ENCODE measurements around the gene TRIM45.

GRCh38 chr1:117169871-117170596, 48.5 kb upstream of the TRIM45 start:
- TF ChIP-seq POLR2A (IDR thresholded peaks at IDR 0.05; ENCODE audit: low read length) (no peak), GATA1 (IDR thresholded peaks at IDR 0.05; ENCODE audit: low read depth, low read length) (no peak)

All from erythroblast (primary cell).